Activated T-helper 17 cell treated with anti-CD3 and anti-CD28 coated beads, Interleukin-2, amount 50 U/mL, for 72 hours (primary cell): Measurements from ENCODE around the gene EGLN1. TPM values are rescaled to one million over a fixed set of nuclear protein-coding genes. Genes with fewer than 3 reads are reported as not detected.

Experiments
- ATAC-seq: fragments of 150-1000 bp; cut with Tn5 transposase; replicated peaks from 2 replicates; pipeline ENCODE4 v1.10.0; 2021; ENCODE audit warnings: mild to moderate bottlenecking, moderate library complexity
- H3K27ac Mint-ChIP-seq: one replicate; pipeline ENCODE4 v1.8.0; 2022; ENCODE audit warnings: mixed read lengths
- H3K27me3 Mint-ChIP-seq: one replicate; pipeline ENCODE4 v1.8.0; 2022; ENCODE audit warnings: mixed read lengths
- H3K36me3 Mint-ChIP-seq: one replicate; pipeline ENCODE4 v1.8.0; 2022; ENCODE audit warnings: low read depth, mild to moderate bottlenecking, mixed read lengths
- H3K4me1 Mint-ChIP-seq: one replicate; pipeline ENCODE4 v1.8.0; 2022; ENCODE audit warnings: mixed read lengths
- H3K4me3 Mint-ChIP-seq: one replicate; pipeline ENCODE4 v1.8.0; 2022; ENCODE audit warnings: mild to moderate bottlenecking, mixed read lengths
- H3K9me3 Mint-ChIP-seq: one replicate; pipeline ENCODE4 v1.8.0; 2022; ENCODE audit warnings: mixed read lengths
- total RNA-seq, 2 donors: library from RNA; stranded (reverse); gene quantifications; one replicate each; pipeline ENCODE4 v1.2.3, GENCODE V29; 2022

The EGLN1 gene
- total RNA-seq, 2 donors from 2014 or later, result 26.5 to 27.3 TPM

GRCh38 chr1:231395998-231396390 lies 26.1 kb downstream of the EGLN1 start:
- Mint-ChIP-seq H3K4me1 (peaks cover 25% of the 10 kb centered on the region), H3K4me3 (no peak overlapping the region), H3K9me3 (no peaks in the 10 kb centered on the region), H3K27me3 (no peaks in the 10 kb centered on the region), H3K36me3 (peaks cover 10% of the 10 kb centered on the region), H3K27ac (no peak overlapping the region)
- no peak for ATAC-seq

DNA sequence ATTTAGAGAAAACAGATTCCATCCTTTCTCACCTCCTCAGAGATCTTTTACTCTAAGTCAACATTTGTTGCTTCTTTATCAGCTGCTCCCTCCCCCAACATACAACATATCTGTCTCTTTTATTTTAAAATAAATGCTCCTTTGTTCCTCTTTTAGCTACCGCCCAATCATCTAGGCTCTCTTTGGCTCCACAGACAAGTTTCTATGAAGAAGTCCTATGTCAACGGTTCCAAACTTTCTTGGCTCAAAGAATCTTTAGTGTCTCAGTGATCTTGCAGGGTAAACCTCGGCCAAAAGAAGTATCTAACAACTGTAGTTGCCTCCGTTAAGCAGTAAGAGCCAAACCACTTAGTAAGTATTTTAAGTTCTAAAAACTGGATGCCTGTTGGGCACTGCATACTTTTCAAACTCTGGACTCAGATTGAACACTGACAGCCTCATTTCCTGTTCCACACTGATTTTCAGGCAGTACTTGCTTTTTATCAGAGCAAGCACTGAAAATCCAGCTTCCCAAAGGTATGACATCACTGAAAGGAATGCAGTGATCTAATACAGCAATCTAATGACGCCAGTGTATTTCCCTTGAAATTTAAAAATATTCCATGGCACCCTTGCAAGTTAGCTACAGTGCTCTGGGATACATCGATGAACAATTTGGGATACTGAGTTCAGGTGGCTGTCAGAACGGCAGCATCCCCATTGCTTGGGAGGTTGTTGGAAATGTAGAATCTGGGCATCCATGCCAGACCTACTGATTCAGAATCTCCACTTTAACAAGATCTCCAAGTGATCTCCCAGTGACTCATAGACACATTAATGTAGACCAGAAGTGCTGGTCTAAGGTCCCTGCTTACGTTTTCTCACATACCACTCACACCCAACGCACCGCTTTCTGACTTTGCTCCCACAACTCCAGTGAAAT lies 26.8 kb downstream of the EGLN1 start:
- H3K36me3 Mint-ChIP-seq, result peaks cover 10% of the 10 kb centered on the region
- no peak for ATAC-seq
- H3K27ac Mint-ChIP-seq, result no peak overlapping the region
- no peaks in the 10 kb centered on the region for H3K9me3 Mint-ChIP-seq
- H3K4me1 Mint-ChIP-seq, result peaks cover 27% of the 10 kb centered on the region
- H3K4me3 Mint-ChIP-seq, result no peak overlapping the region
- no peaks in the 10 kb centered on the region for H3K27me3 Mint-ChIP-seq

DNA sequence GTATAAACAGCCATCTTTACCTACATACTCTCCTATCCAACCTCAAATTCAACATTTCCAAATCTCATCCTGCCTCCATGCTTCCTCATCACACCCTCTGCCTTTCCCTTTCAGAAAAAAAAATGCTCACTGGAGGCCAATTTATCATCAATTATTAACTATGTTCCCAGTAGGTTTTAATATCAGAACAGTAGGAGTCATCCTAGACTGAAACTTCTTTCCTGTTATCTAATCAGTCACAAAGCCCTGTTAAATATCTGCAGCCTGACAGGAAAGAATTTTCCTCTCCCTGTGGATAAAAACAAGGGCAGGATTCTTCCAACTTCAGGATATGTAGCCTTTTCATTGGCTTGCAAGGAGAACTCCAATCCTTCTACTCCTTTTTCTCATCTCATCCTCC lies 28.4 kb downstream of the EGLN1 start:
- H3K4me1 Mint-ChIP-seq, result peaks cover 31% of the 10 kb centered on the region
- H3K27ac Mint-ChIP-seq, result no peak overlapping the region
- H3K27me3 Mint-ChIP-seq, result no peaks in the 10 kb centered on the region
- no peak overlapping the region for H3K4me3 Mint-ChIP-seq
- H3K9me3 Mint-ChIP-seq, result no peaks in the 10 kb centered on the region
- no peak for ATAC-seq
- H3K36me3 Mint-ChIP-seq, result peaks cover 16% of the 10 kb centered on the region

DNA sequence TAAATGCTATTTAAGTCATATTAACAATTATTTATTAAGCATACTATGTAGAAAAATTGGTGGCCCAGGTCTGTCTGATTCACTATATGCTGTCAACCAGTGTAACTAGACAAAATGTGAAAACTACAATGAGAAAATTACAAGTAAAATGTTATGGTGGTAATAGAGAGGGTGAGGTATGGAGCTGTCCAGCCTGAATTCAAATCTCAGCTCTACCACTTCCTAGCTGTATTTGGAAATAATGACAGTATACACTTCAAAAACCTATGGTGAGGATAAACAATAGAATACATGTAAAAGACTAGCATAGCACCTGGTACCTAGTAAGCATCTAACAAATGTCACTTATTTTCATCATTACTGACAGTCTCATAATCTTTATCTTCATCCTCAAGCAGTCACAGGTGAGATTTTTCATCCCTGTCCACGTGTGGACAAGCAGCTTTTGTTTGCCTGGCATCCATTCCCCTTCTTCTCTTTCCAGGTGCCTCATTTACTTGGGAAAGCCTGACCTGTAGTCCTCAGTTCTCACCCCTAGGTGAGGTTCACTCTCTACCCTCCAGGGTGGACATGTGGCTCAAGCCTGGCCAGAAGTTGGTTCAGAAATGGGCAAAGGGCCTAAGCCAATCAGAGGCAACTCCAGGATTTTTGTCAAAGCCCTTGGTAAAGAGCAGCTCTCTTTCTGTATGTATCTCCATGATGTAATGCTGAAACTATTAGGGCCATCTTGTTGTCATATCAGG lies 29.5 kb downstream of the EGLN1 start:
- Mint-ChIP-seq H3K4me3 (no peak overlapping the region), H3K9me3 (no peaks in the 10 kb centered on the region), H3K27ac (no peak overlapping the region), H3K4me1 (peaks cover 34% of the 10 kb centered on the region), H3K36me3 (peaks cover 11% of the 10 kb centered on the region), H3K27me3 (no peaks in the 10 kb centered on the region)
- ATAC-seq, result no peak

- Mint-ChIP-seq H3K9me3 (no peaks in the 10 kb centered on the region), H3K36me3 (peaks cover 15% of the 10 kb centered on the region), H3K4me1 (peaks cover 27% of the 10 kb centered on the region), H3K4me3 (peak overlapping the region; percentile 41), H3K27ac (no peak overlapping the region), H3K27me3 (no peaks in the 10 kb centered on the region)
- peak; percentile 91 for ATAC-seq
These were observed 32.0 kb downstream of the EGLN1 start for GRCh38 chr1:231390071-231390470.

DNA sequence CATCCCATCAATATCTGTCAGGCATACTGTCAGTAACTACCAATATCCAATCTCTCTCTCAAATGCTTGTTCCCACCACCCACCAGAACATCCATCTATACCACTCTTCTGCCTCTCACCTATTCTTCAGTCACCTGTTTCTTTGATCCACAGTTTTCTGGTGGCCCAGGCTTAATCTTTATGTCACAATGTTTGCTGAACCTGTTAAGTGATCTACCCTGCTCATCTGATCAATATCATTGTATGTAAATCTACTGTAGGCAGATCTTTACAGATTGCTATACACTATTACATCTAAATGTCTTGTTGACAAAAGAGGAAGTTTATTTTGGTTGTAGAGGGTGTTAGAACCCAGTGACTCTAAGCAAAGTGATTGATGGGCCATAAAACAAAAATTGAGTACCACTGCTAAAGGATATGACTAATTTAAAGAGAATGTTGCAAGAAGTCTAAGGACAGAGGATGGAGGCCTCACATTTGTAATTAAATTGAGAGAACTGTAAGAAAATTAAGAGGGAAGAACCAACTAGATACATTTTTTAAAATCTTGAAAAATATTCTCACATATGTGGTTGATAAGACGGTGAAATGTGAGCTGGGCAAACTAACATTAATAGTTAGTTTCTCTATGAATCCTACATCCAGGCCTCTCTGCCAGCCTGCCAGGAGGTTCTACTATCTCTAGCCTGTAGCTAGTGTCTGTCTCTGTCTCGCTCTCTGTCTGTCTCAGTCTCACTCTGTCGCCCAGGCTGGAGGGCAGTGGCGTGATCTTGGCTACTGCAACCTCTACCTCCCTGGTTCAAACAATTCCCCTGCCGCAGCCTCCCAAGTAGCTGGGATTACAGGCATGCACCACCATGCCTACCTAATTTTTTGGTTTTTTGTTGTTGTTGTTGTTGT lies 34.1 kb downstream of the EGLN1 start:
- Mint-ChIP-seq H3K36me3 (peaks cover 15% of the 10 kb centered on the region), H3K4me3 (peak overlapping the region; percentile 29), H3K9me3 (no peaks in the 10 kb centered on the region), H3K27ac (peak overlapping the region; percentile 68), H3K4me1 (peaks cover 18% of the 10 kb centered on the region), H3K27me3 (no peaks in the 10 kb centered on the region)
- peak; percentile 12 for ATAC-seq

GRCh38 chr1:231386466-231386865 lies 35.6 kb downstream of the EGLN1 start:
- H3K27ac Mint-ChIP-seq, result no peak overlapping the region

DNA sequence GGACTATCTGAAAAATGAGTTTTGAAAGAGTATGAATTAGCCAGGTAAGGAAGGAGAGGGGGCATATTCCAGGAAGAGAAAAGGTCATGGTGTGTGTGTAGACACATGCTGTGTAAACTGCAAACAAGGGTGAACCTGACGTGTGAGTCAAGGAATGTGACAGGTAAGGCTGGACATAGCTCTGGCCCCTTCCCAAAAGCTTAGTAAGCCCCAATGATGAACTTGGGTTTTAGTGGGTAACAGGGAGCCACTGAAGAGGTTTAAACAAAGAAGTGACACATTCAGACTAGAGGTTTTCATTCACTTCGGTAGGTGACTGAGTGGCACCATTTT lies 36.7 kb downstream of the EGLN1 start:
- Mint-ChIP-seq H3K4me3 (no peak overlapping the region), H3K27ac (no peak overlapping the region), H3K27me3 (no peaks in the 10 kb centered on the region), H3K4me1 (peaks cover 17% of the 10 kb centered on the region), H3K9me3 (no peaks in the 10 kb centered on the region), H3K36me3 (peaks cover 15% of the 10 kb centered on the region)
- no peak for ATAC-seq

More at GRCh38 chr1:231386466-231386865, 35.6 kb downstream of the EGLN1 start:
- Mint-ChIP-seq H3K36me3 (peaks cover 15% of the 10 kb centered on the region), H3K27me3 (no peaks in the 10 kb centered on the region), H3K9me3 (no peaks in the 10 kb centered on the region), H3K4me1 (peaks cover 18% of the 10 kb centered on the region), H3K4me3 (no peak overlapping the region)
- no peak for ATAC-seq

- H3K4me3 Mint-ChIP-seq, result no peak overlapping the region
- no peak overlapping the region for H3K27ac Mint-ChIP-seq
- ATAC-seq, result no peak
- H3K4me1 Mint-ChIP-seq, result peaks cover 14% of the 10 kb centered on the region
- peaks cover 13% of the 10 kb centered on the region for H3K36me3 Mint-ChIP-seq
- H3K9me3 Mint-ChIP-seq, result no peaks in the 10 kb centered on the region
- no peaks in the 10 kb centered on the region for H3K27me3 Mint-ChIP-seq
These were observed 37.2 kb downstream of the EGLN1 start for GRCh38 chr1:231384696-231385415.

DNA sequence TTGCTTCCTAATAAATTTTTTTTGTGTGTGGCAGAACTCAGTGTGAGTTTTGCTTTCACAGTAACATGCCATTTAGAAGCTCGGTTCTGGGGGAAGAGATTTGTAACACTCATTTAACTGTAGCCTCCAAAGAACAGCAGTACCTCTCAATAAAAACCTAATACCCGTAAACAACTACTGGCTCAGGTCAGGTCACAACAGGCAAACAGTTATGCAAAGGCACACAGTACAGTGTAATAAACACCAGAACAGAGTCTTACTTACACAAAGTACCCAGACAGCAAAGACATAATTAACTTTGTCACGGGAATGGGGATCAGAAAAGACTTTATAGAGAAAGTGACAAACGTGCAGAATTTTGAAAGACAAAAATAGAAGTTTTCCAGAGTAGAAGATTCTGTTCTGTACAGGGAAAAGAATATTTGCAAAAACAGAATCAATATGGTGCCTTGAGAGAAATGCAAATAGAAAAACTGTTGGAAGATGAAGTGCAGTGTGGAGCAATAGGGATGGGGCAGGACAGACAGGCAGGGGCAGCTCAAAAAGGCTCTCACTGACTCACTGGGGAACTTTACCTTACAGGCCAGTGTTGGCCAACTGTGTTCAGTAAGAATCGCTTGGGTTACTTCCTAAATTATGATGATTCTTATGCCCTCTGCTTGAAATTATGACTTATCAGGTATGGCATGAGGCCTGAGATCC lies 38.8 kb downstream of the EGLN1 start:
- H3K4me1 Mint-ChIP-seq, result peaks cover 16% of the 10 kb centered on the region
- peaks cover 15% of the 10 kb centered on the region for H3K36me3 Mint-ChIP-seq
- no peak overlapping the region for H3K27ac Mint-ChIP-seq
- H3K27me3 Mint-ChIP-seq, result no peaks in the 10 kb centered on the region
- H3K9me3 Mint-ChIP-seq, result no peaks in the 10 kb centered on the region
- no peak for ATAC-seq
- no peak overlapping the region for H3K4me3 Mint-ChIP-seq

DNA sequence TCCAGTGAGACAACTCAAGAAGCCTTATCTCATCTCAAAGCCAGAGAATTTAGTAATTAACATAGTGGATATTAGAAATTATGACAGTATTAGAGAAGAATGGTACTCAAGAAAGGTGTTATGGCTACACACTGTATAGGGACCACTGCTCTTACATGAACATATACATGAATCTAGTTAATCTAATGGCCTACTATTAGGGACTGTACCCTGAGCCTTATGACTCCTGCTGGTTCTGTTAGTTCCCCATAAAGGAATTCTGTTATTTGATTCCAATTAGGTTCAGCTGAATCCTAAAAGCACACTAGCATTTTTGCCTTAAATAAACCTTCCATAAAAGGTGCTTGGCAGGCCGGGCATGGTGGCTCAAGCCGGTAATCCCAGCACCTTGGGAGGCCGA lies 39.7 kb downstream of the EGLN1 start:
- peaks cover 8% of the 10 kb centered on the region for H3K36me3 Mint-ChIP-seq
- peaks cover 15% of the 10 kb centered on the region for H3K4me1 Mint-ChIP-seq
- H3K9me3 Mint-ChIP-seq, result no peaks in the 10 kb centered on the region
- H3K4me3 Mint-ChIP-seq, result no peak overlapping the region
- H3K27ac Mint-ChIP-seq, result no peak overlapping the region
- ATAC-seq, result no peak
- no peaks in the 10 kb centered on the region for H3K27me3 Mint-ChIP-seq

GRCh38 chr1:231381729-231382128 lies 40.4 kb downstream of the EGLN1 start:
- peaks cover 22% of the 10 kb centered on the region for H3K4me1 Mint-ChIP-seq
- ATAC-seq, result no peak
- no peaks in the 10 kb centered on the region for H3K27me3 Mint-ChIP-seq
- H3K9me3 Mint-ChIP-seq, result no peaks in the 10 kb centered on the region
- H3K4me3 Mint-ChIP-seq, result no peak overlapping the region
- H3K27ac Mint-ChIP-seq, result no peak overlapping the region
- peaks cover 6% of the 10 kb centered on the region for H3K36me3 Mint-ChIP-seq

- H3K27me3 Mint-ChIP-seq, result no peaks in the 10 kb centered on the region
- no peaks in the 10 kb centered on the region for H3K9me3 Mint-ChIP-seq
- peak overlapping the region; percentile 57 for H3K4me3 Mint-ChIP-seq
- peaks cover 34% of the 10 kb centered on the region for H3K4me1 Mint-ChIP-seq
- H3K36me3 Mint-ChIP-seq, result peaks cover 28% of the 10 kb centered on the region
- peak overlapping the region; percentile 83 for H3K27ac Mint-ChIP-seq
- peak; percentile 92 for ATAC-seq
These were observed 45.1 kb downstream of the EGLN1 start for GRCh38 chr1:231376875-231377549.
